PC-9 (cell line): ENCODE measurements around the gene SH2D5. TPM values are rescaled to one million over a fixed set of nuclear protein-coding genes. Genes with fewer than 3 reads are reported as not detected.

Source experiments
- BruUV-seq: library from RNA; stranded (reverse); fragments of 400-500 nt; replicated peaks from 2 replicates; lab custom pipeline; 2021; lab: Mats Ljungman, UMichigan
- CTCF ChIA-PET: fragments of 300-600 bp; sonication (Branson Sonifier 250); formaldehyde crosslinking; loops from one replicate; lab custom pipeline; 2022; ENCODE audit warnings: antibody characterized with exemption; lab: Charles Lee
- POLR2A ChIA-PET: fragments of 300-600 bp; sonication (Branson Sonifier 250); formaldehyde crosslinking; loops from one replicate; lab custom pipeline; 2022; ENCODE audit warnings: antibody characterized with exemption; ENCODE audit not compliant: unreplicated experiment; lab: Charles Lee
- DNase-seq, 2 experiments: peaks; one replicate each; pipeline versions ENCODE4 v3.0.0 to v3.0.0-alpha.2; 2015 to 2022; ENCODE audit warnings: mixed read lengths in 1 of 2
- H2AFZ ChIP-seq: fragments of 200-600 bp; sonication (generic); 2 replicates; pipeline ENCODE4 v1.8.1; 2017; ENCODE audit warnings: antibody characterized with exemption
- H3F3A ChIP-seq: fragments of 200-600 bp; sonication (generic); 2 replicates; pipeline ENCODE4 v1.8.1; 2017; ENCODE audit warnings: antibody characterized with exemption, mild to moderate bottlenecking, low read depth; ENCODE audit not compliant: insufficient read depth
- H3K27ac ChIP-seq: fragments of 200-600 bp; sonication (generic); 2 replicates; pipeline ENCODE4 v1.6.1; 2016; ENCODE audit warnings: mixed run types
- H3K27me3 ChIP-seq: fragments of 200-600 bp; sonication (generic); 2 replicates; pipeline ENCODE4 v1.6.1; 2016; ENCODE audit warnings: low read depth, mixed run types; ENCODE audit not compliant: insufficient read depth
- H3K36me3 ChIP-seq: fragments of 200-600 bp; sonication (generic); 2 replicates; pipeline ENCODE4 v1.6.1; 2016; ENCODE audit warnings: low read depth, mixed run types
- H3K4me1 ChIP-seq: fragments of 200-600 bp; sonication (generic); replicated peaks from 2 replicates; pipeline ENCODE4 v1.6.1; 2016; ENCODE audit warnings: mixed run types; ENCODE audit not compliant: insufficient read depth
- H3K4me2 ChIP-seq: fragments of 200-600 bp; sonication (generic); 2 replicates; pipeline ENCODE4 v1.6.1; 2017; ENCODE audit warnings: mixed run types
- H3K4me3 ChIP-seq: fragments of 200-600 bp; sonication (generic); 2 replicates; pipeline ENCODE4 v1.6.1; 2016; ENCODE audit warnings: mixed run types
- H3K79me2 ChIP-seq: fragments of 200-600 bp; sonication (generic); 2 replicates; pipeline ENCODE4 v1.6.1; 2017; ENCODE audit warnings: low read depth, mixed run types
- H3K9me2 ChIP-seq: fragments of 200-600 bp; sonication (generic); 2 replicates; pipeline ENCODE4 v1.8.1; 2017; ENCODE audit warnings: mild to moderate bottlenecking; ENCODE audit not compliant: insufficient read depth
- H3K9me3 ChIP-seq: fragments of 200-600 bp; sonication (generic); 2 replicates; pipeline ENCODE4 v1.8.1; 2016; ENCODE audit warnings: low read depth; ENCODE audit not compliant: insufficient read depth
- H4K20me1 ChIP-seq: fragments of 200-600 bp; sonication (generic); 2 replicates; pipeline ENCODE4 v1.8.1; 2017; ENCODE audit not compliant: insufficient read depth
- EZH2 ChIP-seq: fragments of 200-600 bp; sonication (generic); IDR thresholded peaks from 2 replicates; pipeline ENCODE4 v1.8.0; 2017; ENCODE audit warnings: antibody characterized with exemption, low read depth
- intact Hi-C: fragments of 100-400 bp; cut with micrococcal nuclease; formaldehyde crosslinking; loops from one replicate; pipeline ENCODE4 v1.10.0; 2022; ENCODE audit not compliant: unreplicated experiment
- total RNA-seq: library from RNA; stranded (reverse); gene quantifications from 2 replicates; pipeline ENCODE4 v1.2.3, GENCODE V29; 2021
- TF ChIP-seq, protein P1 (sequence below): fragments of 200-600 bp; sonication (generic); conservative IDR thresholded peaks from 2 replicates; pipeline ENCODE4 v1.6.1; 2017; ENCODE audit warnings: mixed run types, antibody characterized with exemption, mild to moderate bottlenecking, moderate library complexity

Gene SH2D5
- total RNA-seq, 1 experiment from 2014 or later: 1.5 TPM

DNA sequence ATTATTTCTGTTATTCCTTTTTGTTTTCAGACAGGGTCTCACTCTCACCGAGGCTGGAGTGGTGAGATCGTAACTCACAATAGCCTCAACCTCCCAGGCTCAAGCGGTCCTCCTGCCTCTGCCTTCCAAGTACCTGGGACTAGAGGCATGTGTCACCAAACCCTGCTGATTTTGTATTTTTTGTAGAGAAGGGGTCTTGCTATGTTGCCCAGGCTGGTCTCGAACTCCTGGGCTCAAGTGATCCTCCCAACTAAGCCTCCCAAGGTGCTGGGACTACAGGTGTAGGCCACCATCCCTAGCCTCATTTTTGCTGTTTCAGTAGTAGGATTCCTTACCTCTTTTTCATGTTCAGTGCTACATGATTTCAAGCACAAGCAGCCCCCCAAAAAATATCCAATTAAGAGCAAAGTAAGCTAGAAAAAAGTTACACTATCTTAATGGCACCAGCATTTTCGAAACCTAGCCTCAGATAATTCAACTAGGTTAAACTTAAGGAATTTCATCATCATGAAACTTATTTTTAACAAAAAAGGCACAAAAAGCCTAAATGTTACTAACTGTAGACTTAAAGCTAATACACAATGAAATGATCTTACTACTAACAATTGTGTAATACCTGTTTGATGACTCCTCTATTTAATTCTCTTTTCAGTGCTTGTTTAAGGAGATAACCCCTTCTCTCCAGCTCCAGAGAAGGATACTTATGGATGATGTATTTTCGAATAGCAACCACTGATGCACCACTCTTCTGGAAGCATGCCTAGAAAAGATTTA is 38.0 kb upstream of the SH2D5 start:
- Histone ChIP-seq H4K20me1 (peaks cover 5% of the 10 kb centered on the region; the same call in 1 of the 2 replicates), H3K4me3 (no peak overlapping the region), H3K9me3 (no peaks in the 10 kb centered on the region), H3K4me1 (no peaks in the 10 kb centered on the region), H3K79me2 (no peaks in the 10 kb centered on the region), H2AFZ (no peak overlapping the region), H3F3A (peaks cover 4% of the 10 kb centered on the region; the same call in 1 of the 2 replicates), H3K9me2 (no peaks in the 10 kb centered on the region), H3K4me2 (no peak overlapping the region), H3K27ac (no peak overlapping the region), H3K36me3 (peaks cover 14% of the 10 kb centered on the region), H3K27me3 (no peaks in the 10 kb centered on the region)
- POLR2A ChIA-PET: interaction anchor here (0.6 kb wide), 1 partner anchor 16 kb away, joined by 3 read pairs; no protein-coding TSS in a partner anchor
- no peak for TF ChIP-seq EZH2
- TF ChIP-seq, protein P1, sequence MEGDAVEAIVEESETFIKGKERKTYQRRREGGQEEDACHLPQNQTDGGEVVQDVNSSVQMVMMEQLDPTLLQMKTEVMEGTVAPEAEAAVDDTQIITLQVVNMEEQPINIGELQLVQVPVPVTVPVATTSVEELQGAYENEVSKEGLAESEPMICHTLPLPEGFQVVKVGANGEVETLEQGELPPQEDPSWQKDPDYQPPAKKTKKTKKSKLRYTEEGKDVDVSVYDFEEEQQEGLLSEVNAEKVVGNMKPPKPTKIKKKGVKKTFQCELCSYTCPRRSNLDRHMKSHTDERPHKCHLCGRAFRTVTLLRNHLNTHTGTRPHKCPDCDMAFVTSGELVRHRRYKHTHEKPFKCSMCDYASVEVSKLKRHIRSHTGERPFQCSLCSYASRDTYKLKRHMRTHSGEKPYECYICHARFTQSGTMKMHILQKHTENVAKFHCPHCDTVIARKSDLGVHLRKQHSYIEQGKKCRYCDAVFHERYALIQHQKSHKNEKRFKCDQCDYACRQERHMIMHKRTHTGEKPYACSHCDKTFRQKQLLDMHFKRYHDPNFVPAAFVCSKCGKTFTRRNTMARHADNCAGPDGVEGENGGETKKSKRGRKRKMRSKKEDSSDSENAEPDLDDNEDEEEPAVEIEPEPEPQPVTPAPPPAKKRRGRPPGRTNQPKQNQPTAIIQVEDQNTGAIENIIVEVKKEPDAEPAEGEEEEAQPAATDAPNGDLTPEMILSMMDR: no peak
- intact Hi-C loops: no loop called here
- BruUV-seq: no TSS peak
- no peak for DNase-seq
- CTCF ChIA-PET: no interaction called here

DNA sequence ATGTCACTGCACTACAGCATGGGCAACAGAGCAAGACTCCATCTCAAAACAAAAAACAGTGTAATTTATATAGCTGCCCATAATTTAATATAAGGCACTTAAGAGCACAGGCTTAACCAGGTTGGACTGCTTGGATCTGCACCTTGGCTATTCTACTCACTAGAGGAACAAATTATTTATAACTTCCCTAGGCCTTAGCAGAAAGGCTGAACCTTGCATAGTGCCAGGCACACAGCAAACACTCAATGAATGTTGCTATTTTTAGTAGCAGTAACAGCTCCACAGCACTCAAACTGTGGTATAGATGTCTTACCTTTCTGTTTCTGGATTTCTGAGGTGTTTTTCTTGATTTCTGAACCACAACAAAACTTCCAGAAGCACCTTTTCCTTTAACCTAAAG is 34.8 kb upstream of the SH2D5 start:
- no peaks in the 10 kb centered on the region for H3K27me3 ChIP-seq
- POLR2A ChIA-PET: interaction anchor here (0.6 kb wide), 1 partner anchor 312 kb away, joined by 6 read pairs; no protein-coding TSS in a partner anchor
- CTCF ChIA-PET: no interaction called here

GRCh38 chr1:20763417-20763816 is 30.9 kb upstream of the SH2D5 start:
- no peaks in the 10 kb centered on the region for H3K79me2 ChIP-seq
- no peaks in the 10 kb centered on the region for H3K4me1 ChIP-seq
- TF ChIP-seq EZH2: no peak
- TF ChIP-seq, protein P1: no peak
- H3K4me2 ChIP-seq: no peak overlapping the region
- BruUV-seq: no TSS peak
- CTCF ChIA-PET: no interaction called here
- POLR2A ChIA-PET: no interaction called here
- no peaks in the 10 kb centered on the region for H3K9me2 ChIP-seq
- peaks cover 14% of the 10 kb centered on the region; the same call in 1 of the 2 replicates for H3K36me3 ChIP-seq
- H3K27ac ChIP-seq: no peak overlapping the region
- no peaks in the 10 kb centered on the region for H3K27me3 ChIP-seq
- intact Hi-C loops: no loop called here
- peaks cover 3% of the 10 kb centered on the region; the same call in 1 of the 2 replicates for H3F3A ChIP-seq
- no peaks in the 10 kb centered on the region for H4K20me1 ChIP-seq
- no peak for DNase-seq
- H3K4me3 ChIP-seq: no peak overlapping the region
- H3K9me3 ChIP-seq: no peaks in the 10 kb centered on the region
- H2AFZ ChIP-seq: no peak overlapping the region

More for the DNA sequence above, 34.8 kb upstream of the SH2D5 start:
- Histone ChIP-seq H2AFZ (no peak overlapping the region), H3K9me3 (no peaks in the 10 kb centered on the region), H3K27ac (no peak overlapping the region), H3K9me2 (no peaks in the 10 kb centered on the region), H3K79me2 (no peaks in the 10 kb centered on the region), H3F3A (peaks cover 4% of the 10 kb centered on the region), H4K20me1 (0 out of 2 replicates have a peak, but pooled peaks cover 5% of the 10 kb centered on the region), H3K4me1 (no peaks in the 10 kb centered on the region), H3K36me3 (peaks cover 13% of the 10 kb centered on the region), H3K4me3 (no peak overlapping the region), H3K4me2 (no peak overlapping the region)
- no peak for TF ChIP-seq EZH2
- TF ChIP-seq, protein P1: no peak
- DNase-seq: no peak
- intact Hi-C loops: no loop called here
- no TSS peak for BruUV-seq
